ENCODE measurements around the gene HS2ST1.
"Not testable (repeated sequence)": the region's sequence is repeated elsewhere in the genome, so short reads cannot be mapped to it uniquely, and the experiment has no call there.

Gene HS2ST1

DNA sequence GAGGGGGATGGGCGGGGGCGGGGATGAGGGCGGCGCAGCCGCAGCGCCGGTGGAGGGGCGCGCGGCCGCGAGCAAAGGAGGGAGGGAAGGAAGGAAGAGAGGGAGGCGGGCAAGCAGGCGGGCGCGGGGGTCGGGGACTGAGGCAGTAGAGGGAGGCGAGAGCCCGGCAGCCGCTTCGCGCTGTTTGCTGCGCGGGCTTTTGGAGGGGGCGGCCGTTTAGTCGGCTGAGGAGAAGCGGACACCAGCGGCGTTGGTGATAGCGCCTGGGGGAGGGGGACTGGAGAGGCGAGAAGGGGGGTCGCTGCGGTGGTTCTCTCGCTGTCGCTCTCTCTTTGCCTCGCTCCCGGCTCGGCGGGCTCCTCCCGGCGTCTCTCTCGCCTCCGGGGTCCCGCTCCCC, at the start of gene HS2ST1:
HS2ST1 (plus strand) TSS at position 35 of the 397 bp plus-strand sequence.
- no peak for DNase-seq (ENCODE audit: low read depth)

GRCh38 chr1:86865973-86866637, 48.3 kb upstream of the HS2ST1 start:
- DNase-seq (ENCODE audit: low read depth) = no peak

GRCh38 chr1:86866665-86867064, 47.8 kb upstream of the HS2ST1 start:
- DNase-seq (ENCODE audit: low read depth) = no peak

DNA sequence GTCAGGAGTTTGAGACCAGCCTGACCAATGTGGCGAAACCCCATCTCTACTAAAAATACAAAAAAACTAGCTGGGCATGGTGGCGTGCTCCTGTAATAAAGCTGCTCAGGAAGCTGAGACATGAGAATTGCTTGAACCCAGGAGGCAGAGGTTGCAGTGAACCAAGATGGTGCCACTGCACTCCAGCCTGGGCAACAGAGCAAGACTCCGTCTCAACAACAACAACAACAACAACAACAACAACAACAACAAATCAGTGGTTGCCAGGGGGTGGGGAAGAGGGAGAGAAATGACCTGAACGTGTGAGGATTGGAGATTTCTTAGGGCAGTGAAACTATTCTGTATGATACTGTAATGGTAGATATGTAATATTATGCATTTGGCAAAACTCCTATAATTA, 47.2 kb upstream of the HS2ST1 start:
- not testable (repeated sequence) for DNase-seq (ENCODE audit: low read depth)

DNA sequence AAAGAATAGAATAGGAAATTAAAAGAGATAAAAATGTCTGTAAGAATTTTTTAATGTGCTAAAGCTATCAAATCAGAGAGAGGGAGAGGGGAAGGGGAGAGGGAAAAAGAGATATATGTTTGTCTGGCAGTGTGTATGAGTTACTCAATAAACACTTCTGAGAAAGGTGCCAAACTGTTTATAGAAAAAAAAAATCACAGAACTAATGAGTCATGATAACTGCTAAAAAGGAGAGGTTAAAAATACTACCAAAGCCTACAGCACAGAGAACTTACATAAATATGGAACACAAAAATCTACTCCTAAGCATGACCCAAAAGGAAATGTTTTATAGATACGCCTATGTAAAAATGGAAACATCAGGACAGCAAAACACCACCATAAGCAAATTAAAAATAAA, 46.0 kb upstream of the HS2ST1 start:
- no peak for DNase-seq (ENCODE audit: low read depth)

- no peak for DNase-seq (ENCODE audit: low read depth)
Measured at GRCh38 chr1:86871001-86871400, 43.4 kb upstream of the HS2ST1 start.

DNA sequence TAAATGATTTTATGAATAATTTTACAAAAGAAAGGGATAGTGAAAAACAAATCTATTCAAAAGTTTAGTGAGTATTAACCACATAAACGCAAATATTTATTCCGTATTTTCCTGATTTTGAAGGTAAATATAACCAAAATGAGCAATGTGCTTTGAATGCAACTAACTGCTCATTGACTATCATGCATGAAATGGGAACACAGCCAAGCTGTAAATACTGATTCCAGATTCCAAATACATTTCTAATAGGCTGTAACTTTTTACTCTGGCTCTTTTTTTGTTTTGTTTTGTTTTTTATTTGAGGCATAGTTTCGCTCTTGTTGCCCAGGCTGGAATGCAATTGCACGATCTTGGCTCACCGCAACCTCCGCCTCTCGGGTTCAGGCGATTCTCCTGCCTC, 42.3 kb upstream of the HS2ST1 start:
- DNase-seq (ENCODE audit: low read depth) = no peak

DNA sequence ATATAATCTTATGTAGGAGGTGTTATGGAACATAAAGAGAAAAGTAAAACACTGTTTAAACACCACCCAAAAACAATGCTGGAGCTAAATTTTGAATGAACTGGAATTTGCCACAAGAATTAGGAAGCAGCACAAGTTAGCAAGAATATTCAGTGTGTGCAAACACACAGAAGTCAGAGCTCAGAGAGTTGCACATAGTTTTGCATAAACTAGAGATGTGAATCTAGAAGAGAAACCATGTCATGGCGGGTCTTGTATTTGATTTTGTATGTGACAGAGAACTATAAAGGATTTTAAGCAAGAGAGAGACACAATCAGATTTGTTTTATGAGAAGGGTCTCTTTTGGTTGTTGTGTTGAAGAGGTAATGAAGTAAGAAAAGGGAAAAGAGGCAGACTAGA, 38.7 kb upstream of the HS2ST1 start:
- DNase-seq (ENCODE audit: low read depth) = no peak

DNA sequence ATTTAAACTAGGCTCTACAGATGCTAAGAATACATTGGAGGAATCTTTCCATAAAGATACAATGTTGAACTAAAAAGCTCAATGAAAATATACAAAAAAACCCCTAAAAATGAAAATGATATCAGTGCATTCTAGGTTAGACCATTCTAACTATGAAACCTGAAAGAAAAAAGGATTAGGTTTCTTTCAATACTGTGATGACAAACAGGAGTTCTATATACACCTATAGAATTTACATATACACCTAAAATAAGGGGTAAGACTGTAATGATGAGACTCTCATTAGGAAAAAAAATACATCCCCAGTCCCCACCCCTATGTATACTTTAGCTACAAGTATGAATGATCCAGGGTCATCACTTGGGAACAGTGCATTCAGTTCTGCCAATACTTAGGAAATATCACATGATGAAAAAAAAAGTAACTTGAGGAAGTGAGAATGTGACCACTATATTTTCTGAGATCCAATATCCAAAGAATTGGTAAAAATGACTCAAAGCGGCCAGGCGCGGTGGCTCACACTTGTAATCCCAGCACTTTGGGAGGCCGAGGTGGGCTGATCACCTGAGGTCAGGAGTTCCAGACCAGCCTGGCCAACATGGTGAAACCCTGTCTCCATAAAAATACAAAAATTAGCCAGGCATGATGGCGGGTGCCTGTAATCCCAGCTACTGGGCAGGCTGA, 26.8 kb upstream of the HS2ST1 start:
- DNase-seq (ENCODE audit: low read depth) = no peak

GRCh38 chr1:86888327-86888726, 26.1 kb upstream of the HS2ST1 start:
- no peak for DNase-seq (ENCODE audit: low read depth)

GRCh38 chr1:86899401-86899800, 15.0 kb upstream of the HS2ST1 start:
- not testable (repeated sequence) for DNase-seq (ENCODE audit: low read depth)

DNA sequence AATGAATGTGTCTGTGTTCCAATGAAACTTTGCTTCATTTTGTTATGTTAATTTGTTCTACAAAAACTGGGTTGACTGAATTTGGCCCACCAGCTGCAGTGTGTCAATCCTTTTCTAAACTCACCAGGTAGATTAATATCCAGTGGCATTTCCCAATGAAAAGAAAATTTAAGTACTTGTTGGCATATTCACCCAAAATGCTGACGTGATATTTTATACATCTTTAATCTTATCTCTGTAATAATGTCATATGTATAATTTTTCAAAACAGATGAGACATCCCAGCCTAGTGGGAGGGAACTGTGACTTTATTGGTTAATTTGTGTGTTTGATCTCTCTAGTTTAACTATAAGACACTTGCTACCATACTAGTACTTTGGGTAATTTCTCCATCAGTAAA, 8.6 kb upstream of the HS2ST1 start:
- no peak for DNase-seq (ENCODE audit: low read depth)

GRCh38 chr1:86906419-86906818, 8.0 kb upstream of the HS2ST1 start:
- no peak for DNase-seq (ENCODE audit: low read depth)

GRCh38 chr1:86912281-86912900, 2.0 kb upstream of the HS2ST1 start:
- no peak for DNase-seq (ENCODE audit: low read depth)

GRCh38 chr1:86913399-86913895, 988 bp upstream of the HS2ST1 start:
- DNase-seq (ENCODE audit: low read depth) = peak; percentile 19

DNA sequence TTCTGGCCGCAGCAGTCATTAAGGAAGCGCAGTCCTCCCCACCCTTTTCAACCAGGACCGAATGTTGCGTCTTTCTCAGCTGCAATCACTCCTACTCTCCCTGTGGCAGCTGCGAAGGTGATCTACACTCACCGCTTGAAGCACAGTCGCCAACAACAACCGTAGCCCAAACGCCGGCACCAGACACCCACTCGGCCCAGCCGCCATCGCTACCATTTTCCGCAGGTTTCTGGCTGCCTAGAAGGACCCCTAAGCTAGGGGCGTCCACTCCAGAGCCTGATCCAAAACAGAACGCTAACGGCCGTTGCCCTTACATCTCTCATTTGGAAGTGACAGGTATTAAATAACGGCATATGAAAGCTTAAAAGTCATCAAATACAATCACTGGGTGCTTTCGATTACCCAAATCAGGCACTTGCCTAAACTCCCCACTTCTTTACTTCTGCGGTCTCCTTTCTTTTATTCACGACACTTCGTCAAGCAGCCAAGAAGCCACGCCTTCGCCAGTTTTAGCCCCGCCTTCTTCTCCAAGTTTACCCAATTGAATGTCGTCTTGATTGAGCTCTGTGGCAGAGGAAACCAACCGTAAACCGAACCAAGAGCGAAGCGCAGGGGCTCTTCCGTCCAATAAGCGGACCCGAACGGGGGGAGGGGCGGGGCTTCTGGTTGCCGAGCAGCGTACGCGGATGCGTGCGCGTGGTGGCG, 387 bp upstream of the HS2ST1 start, which contains the start of gene SELENOF:
SELENOF (minus strand) TSS at position 231 of the 705 bp plus-strand sequence; CDS start at position 216, 15 bp downstream.
- DNase-seq (ENCODE audit: low read depth) = peak; percentile 100

DNA sequence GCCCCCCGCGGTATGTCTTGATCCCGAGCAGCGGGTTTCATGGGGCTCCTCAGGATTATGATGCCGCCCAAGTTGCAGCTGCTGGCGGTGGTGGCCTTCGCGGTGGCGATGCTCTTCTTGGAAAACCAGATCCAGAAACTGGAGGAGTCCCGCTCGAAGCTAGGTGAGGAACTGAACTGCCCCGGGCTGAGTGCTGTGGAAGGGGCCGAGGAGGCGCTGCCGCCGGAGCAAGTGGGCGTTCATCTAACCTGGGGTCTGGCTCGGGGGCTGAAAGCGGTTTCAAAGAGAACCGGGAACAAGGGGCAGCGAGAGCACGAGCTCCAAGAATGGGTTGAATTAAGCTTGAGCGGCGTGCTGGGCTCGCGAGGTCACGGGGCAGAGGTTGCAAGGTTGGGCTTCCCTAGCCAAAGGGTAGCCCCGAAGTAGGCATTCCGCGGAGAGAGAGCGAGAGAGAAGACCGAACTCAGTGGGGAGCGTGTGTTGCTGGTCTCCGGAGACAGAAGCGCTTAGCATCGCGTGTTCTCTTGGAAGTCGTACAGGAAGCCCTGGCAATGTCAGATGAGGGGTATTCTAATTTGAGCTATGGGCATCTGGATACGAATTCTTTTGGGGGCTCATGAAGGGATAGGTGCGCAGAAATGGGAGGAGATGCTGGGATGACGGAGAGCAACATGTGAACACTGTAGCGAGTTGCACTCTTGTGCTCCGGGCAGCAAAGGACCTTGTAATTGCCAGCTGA, 732 bp downstream of the HS2ST1 start:
- DNase-seq (ENCODE audit: low read depth) = peak; percentile 37

DNA sequence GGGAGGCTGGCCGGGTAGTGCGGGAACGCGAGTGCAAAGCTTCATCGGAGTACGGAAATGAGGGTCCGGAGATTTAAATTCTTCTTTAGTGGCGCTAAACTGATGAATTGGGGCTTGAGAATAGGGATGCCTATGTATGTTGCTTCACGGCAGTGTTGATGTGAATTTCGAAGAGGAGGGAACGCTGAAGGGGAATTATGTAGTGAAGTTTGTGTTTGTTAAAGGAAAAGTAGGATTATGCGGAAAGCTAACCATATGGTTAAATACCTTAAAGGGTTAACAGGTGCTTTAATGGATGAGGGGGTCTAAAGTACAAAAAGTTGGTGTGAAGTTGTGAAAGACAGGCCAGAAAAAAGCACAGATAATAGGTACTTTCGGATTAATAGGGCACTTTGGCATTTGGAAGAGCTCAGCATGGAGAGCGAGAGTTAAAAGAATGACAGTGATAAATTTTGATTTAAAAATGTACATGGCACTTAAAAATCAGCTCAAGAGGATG, 1.4 kb downstream of the HS2ST1 start:
- DNase-seq (ENCODE audit: low read depth) = peak; percentile 9

GRCh38 chr1:86916752-86917151, 2.3 kb downstream of the HS2ST1 start:
- no peak for DNase-seq (ENCODE audit: low read depth)

GRCh38 chr1:86922445-86922844, 8.0 kb downstream of the HS2ST1 start:
- DNase-seq (ENCODE audit: low read depth) = no peak

DNA sequence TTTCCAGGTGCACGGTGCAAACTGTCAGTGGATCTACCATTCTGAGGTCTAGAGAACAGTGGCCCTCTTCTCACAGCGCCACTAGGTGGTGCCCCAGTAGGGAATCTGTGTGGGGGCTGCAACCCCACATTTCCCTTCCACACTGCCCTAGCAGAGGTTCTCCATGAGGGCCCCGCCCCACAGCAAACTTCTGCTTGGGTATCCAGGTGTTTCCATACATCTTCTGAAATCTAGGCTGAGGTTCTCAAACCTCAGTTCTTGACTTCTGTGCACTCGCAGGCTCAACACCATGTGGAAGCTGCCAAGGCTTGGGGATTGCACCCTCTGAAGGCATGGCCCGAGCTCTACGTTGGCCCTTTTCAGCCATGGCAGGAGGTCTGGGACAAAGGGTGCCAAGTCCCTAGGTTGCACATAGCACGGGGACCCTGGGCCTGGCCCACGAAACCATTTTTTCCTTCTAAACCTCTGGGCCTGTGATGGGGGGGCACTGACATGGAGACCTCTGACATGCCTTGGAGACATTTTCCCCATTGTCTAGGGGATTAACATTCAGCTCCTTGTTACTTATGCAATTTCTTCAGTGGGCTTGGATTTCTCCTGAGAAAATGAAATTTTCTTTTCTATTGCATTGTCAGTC, 10.0 kb downstream of the HS2ST1 start:
- DNase-seq (ENCODE audit: low read depth) = no peak
